ENCODE data around the gene PGBD5.

Gene PGBD5

GRCh38 chr1:230335861-230336522 lies 90.1 kb downstream of the PGBD5 start:
- DNase-seq (ENCODE audit: low spot score) = no peak
- Histone ChIP-seq H2BK5ac (ENCODE audit: low read length) (no peak overlapping the region), H2BK15ac (ENCODE audit: low read length) (no peak overlapping the region), H3K4me2 (ENCODE audit: insufficient read depth, low read length, poor library complexity, severe bottlenecking) (no peak overlapping the region), H3K14ac (ENCODE audit: low read length) (no peak overlapping the region), H4K91ac (ENCODE audit: low read depth, low read length, poor library complexity) (no peak overlapping the region), H3K9ac (ENCODE audit: low read depth, low read length, poor library complexity) (no peak overlapping the region), H3K36me3 (replicated peaks in 1 of 2; ENCODE audit: control insufficient read depth in 2 of 2, insufficient read depth in 2 of 2, low read length in 2 of 2) (peaks cover 0 to 39% of the 10 kb centered on the region in 2 donors), H4K8ac (ENCODE audit: low read depth, low read length) (no peak overlapping the region), H2AK5ac (ENCODE audit: low read depth, low read length) (no peak overlapping the region), H2BK12ac (ENCODE audit: low read length) (no peak overlapping the region), H2BK120ac (ENCODE audit: low read depth, low read length) (no peak overlapping the region), H3K4me1 (ENCODE audit: control insufficient read depth in 2 of 2, insufficient read depth in 1 of 2, low read depth in 1 of 2, low read length in 2 of 2) (peaks cover 8 to 10% of the 10 kb centered on the region in 2 donors), H3K23ac (ENCODE audit: low read depth, low read length, poor library complexity) (no peak overlapping the region), H3K4me3 (ENCODE audit: low read length in 2 of 2) (no peak overlapping the region), H3K18ac (ENCODE audit: low read length) (no peak overlapping the region), H2AFZ (ENCODE audit: low read length) (no peak overlapping the region), H3K27me3 (ENCODE audit: control insufficient read depth in 3 of 3, insufficient read depth in 3 of 3, low read depth in 1 of 3, low read length in 3 of 3) (no peaks in the 10 kb centered on the region), H3K79me1 (ENCODE audit: low read depth, low read length) (no peaks in the 10 kb centered on the region), H3K4ac (ENCODE audit: low read length) (no peak overlapping the region), H3K9me3 (replicated peaks in 1 of 2; ENCODE audit: control insufficient read depth in 2 of 2, insufficient read depth in 1 of 2, low read depth in 1 of 2, low read length in 2 of 2) (no peaks in the 10 kb centered on the region), H3K27ac (replicated peaks; ENCODE audit: low read length) (no peak overlapping the region)
- no CpG with 5 or more reads among the region's 12 CpGs for WGBS, 2 donors (ENCODE audit: extremely low coverage in 2 of 2, insufficient read length in 2 of 2, insufficient replicate concordance in 1 of 2)

DNA sequence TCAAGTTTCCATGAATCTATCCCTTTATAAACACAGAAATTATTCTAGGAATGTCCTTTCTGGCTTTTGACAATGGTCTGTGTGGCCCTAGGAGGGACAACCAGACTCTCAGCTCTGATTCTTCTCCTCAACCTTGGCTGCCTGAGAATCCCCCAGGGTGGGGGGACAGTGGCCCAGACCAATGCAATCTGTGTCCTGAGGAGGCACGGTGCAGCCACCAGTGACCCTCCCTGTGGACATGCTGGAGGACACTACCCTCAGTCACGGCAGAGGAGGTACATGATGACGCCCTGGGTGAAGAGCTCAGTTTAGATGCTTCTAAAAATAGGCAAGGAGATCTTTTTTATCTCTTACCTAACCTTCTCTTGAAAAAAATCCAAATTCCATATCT lies 91.7 kb downstream of the PGBD5 start:
- no peaks in the 10 kb centered on the region for H3K27me3 ChIP-seq (ENCODE audit: control insufficient read depth in 3 of 3, insufficient read depth in 3 of 3, low read depth in 1 of 3, low read length in 3 of 3)

DNA sequence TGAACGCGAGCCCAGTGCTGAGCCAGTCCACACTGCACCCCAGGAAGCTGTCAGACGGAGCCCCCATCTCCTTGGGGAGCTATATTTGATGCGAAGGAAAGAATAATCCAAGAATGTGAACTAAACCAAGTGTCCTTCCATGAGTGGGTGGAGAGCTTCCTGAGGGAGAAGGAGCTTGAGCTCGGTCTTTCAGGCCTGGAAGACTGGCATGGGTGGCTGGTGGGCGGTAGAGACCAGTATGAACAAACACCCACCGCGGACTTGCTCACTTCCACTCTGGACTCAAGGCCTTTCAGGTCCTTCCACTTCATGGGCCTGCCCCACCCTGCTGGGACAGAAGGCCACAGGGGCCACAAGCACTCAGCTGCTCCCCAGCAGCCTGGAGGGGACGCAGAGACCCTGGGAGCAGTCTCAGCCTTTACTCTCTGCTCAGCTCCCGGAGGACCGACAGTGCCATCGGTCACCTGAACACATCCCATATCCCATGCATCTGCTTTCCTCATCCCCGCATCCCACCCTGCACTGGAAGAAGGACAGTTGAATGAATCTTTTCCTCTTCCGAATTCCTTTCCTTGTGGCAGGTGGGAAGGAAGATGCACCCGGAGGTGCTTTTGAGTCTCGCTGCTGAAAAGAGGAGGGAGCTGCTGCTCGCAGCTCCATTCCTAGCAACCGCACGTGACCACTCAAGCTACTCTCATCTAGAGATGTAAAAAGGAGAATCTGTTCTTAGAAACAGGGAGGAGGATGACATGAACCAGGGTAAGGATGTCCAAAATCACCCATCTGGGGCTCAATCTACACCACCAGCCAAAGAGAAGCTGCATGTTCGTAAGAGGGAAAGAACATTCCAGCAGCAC lies 92.3 kb downstream of the PGBD5 start:
- no peak for DNase-seq (ENCODE audit: low spot score)
- H4K91ac ChIP-seq (ENCODE audit: low read depth, low read length, poor library complexity) = no peak overlapping the region
- peak overlapping the region; percentile 87 for H2AK5ac ChIP-seq (ENCODE audit: low read depth, low read length)
- no peak overlapping the region for H2BK12ac ChIP-seq (ENCODE audit: low read length)
- H3K79me1 ChIP-seq (ENCODE audit: low read depth, low read length) = no peaks in the 10 kb centered on the region
- no peak overlapping the region for H3K23ac ChIP-seq (ENCODE audit: low read depth, low read length, poor library complexity)
- H2BK5ac ChIP-seq (ENCODE audit: low read length) = peak overlapping the region; percentile 84
- H3K27ac ChIP-seq (replicated peaks; ENCODE audit: low read length) = no peak overlapping the region
- H3K14ac ChIP-seq (ENCODE audit: low read length) = no peak overlapping the region
- H3K4me3 ChIP-seq (ENCODE audit: low read length in 2 of 2) = no peak overlapping the region
- H3K9ac ChIP-seq (ENCODE audit: low read depth, low read length, poor library complexity) = no peak overlapping the region
- H3K36me3 ChIP-seq (replicated peaks in 1 of 2; ENCODE audit: control insufficient read depth in 2 of 2, insufficient read depth in 2 of 2, low read length in 2 of 2) = peaks cover 0 to 46% of the 10 kb centered on the region in 2 donors
- no peak overlapping the region for H3K4ac ChIP-seq (ENCODE audit: low read length)
- H2BK120ac ChIP-seq (ENCODE audit: low read depth, low read length) = peak overlapping the region; percentile 92
- H3K9me3 ChIP-seq (replicated peaks in 1 of 2; ENCODE audit: control insufficient read depth in 2 of 2, insufficient read depth in 1 of 2, low read depth in 1 of 2, low read length in 2 of 2) = no peaks in the 10 kb centered on the region
- peak overlapping the region; percentile 34 for H2BK15ac ChIP-seq (ENCODE audit: low read length)
- H2AFZ ChIP-seq (ENCODE audit: low read length) = no peak overlapping the region
- no peaks in the 10 kb centered on the region for H3K27me3 ChIP-seq (ENCODE audit: control insufficient read depth in 3 of 3, insufficient read depth in 3 of 3, low read depth in 1 of 3, low read length in 3 of 3)
- WGBS, 2 donors (ENCODE audit: extremely low coverage in 2 of 2, insufficient read length in 2 of 2, insufficient replicate concordance in 1 of 2) = no CpG with 5 or more reads among the region's 20 CpGs
- no peak overlapping the region for H3K4me2 ChIP-seq (ENCODE audit: insufficient read depth, low read length, poor library complexity, severe bottlenecking)
- peaks cover 8 to 10% of the 10 kb centered on the region in 2 donors for H3K4me1 ChIP-seq (ENCODE audit: control insufficient read depth in 2 of 2, insufficient read depth in 1 of 2, low read depth in 1 of 2, low read length in 2 of 2)
- peak overlapping the region; percentile 86 for H3K18ac ChIP-seq (ENCODE audit: low read length)
- no peak overlapping the region for H4K8ac ChIP-seq (ENCODE audit: low read depth, low read length)

More for the DNA sequence above, 91.7 kb downstream of the PGBD5 start:
- no peak overlapping the region for H2BK120ac ChIP-seq (ENCODE audit: low read depth, low read length)
- H3K79me1 ChIP-seq (ENCODE audit: low read depth, low read length) = no peaks in the 10 kb centered on the region
- WGBS, 2 donors (ENCODE audit: extremely low coverage in 2 of 2, insufficient read length in 2 of 2, insufficient replicate concordance in 1 of 2) = no CpG with 5 or more reads among the region's 3 CpGs
- H2AK5ac ChIP-seq (ENCODE audit: low read depth, low read length) = no peak overlapping the region
- no peak overlapping the region for H3K4me2 ChIP-seq (ENCODE audit: insufficient read depth, low read length, poor library complexity, severe bottlenecking)
- H3K9ac ChIP-seq (ENCODE audit: low read depth, low read length, poor library complexity) = no peak overlapping the region
- no peak overlapping the region for H3K14ac ChIP-seq (ENCODE audit: low read length)
- H3K4ac ChIP-seq (ENCODE audit: low read length) = no peak overlapping the region
- H3K4me1 ChIP-seq (ENCODE audit: control insufficient read depth in 2 of 2, insufficient read depth in 1 of 2, low read depth in 1 of 2, low read length in 2 of 2) = peaks cover 8 to 10% of the 10 kb centered on the region in 2 donors
- no peak overlapping the region for H4K8ac ChIP-seq (ENCODE audit: low read depth, low read length)
- no peak overlapping the region for H3K23ac ChIP-seq (ENCODE audit: low read depth, low read length, poor library complexity)
- peaks cover 0 to 46% of the 10 kb centered on the region in 2 donors for H3K36me3 ChIP-seq (replicated peaks in 1 of 2; ENCODE audit: control insufficient read depth in 2 of 2, insufficient read depth in 2 of 2, low read length in 2 of 2)
- H2BK12ac ChIP-seq (ENCODE audit: low read length) = no peak overlapping the region
- DNase-seq (ENCODE audit: low spot score) = no peak
- H4K91ac ChIP-seq (ENCODE audit: low read depth, low read length, poor library complexity) = no peak overlapping the region
- H2AFZ ChIP-seq (ENCODE audit: low read length) = no peak overlapping the region
- H2BK5ac ChIP-seq (ENCODE audit: low read length) = no peak overlapping the region
- H3K27ac ChIP-seq (replicated peaks; ENCODE audit: low read length) = no peak overlapping the region
- H3K9me3 ChIP-seq (replicated peaks in 1 of 2; ENCODE audit: control insufficient read depth in 2 of 2, insufficient read depth in 1 of 2, low read depth in 1 of 2, low read length in 2 of 2) = no peaks in the 10 kb centered on the region
- H2BK15ac ChIP-seq (ENCODE audit: low read length) = no peak overlapping the region
- no peak overlapping the region for H3K4me3 ChIP-seq (ENCODE audit: low read length in 2 of 2)
- peak overlapping the region; percentile 63 for H3K18ac ChIP-seq (ENCODE audit: low read length)

DNA sequence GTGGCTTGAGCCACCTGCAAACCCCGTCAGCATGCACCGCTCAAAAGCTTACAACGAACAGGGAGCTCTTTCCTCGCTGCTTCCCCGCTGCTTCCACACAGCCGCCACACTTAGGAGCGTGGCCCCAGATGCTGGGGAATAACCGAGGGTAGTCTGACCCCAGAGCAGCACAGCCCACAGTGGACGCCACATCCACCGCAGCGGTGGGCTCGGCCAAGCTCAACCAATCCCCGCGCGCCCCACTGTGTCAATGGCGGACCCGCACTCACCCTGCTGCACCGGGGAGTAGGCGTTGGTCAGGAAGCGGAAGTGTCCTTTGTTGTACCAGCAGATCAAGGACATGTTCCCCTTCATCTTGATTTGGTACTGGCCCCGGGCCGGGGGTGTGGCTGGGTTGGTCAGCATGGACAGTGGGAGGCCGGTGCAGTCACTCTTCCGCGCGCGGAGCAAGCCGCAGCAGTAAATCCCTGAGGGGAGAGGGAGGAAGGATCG lies 93.5 kb downstream of the PGBD5 start:
- H3K4ac ChIP-seq (ENCODE audit: low read length) = peak overlapping the region; percentile 46
- peak overlapping the region; percentile 59 for H2BK5ac ChIP-seq (ENCODE audit: low read length)
- H2BK15ac ChIP-seq (ENCODE audit: low read length) = peak overlapping the region; percentile 11
- WGBS, 2 donors (ENCODE audit: extremely low coverage in 2 of 2, insufficient read length in 2 of 2, insufficient replicate concordance in 1 of 2) = no CpG with 5 or more reads among the region's 29 CpGs
- peaks cover 8 to 10% of the 10 kb centered on the region in 2 donors for H3K4me1 ChIP-seq (ENCODE audit: control insufficient read depth in 2 of 2, insufficient read depth in 1 of 2, low read depth in 1 of 2, low read length in 2 of 2)
- H2BK12ac ChIP-seq (ENCODE audit: low read length) = no peak overlapping the region
- peak; percentile 20 for DNase-seq (ENCODE audit: low spot score)
- no peaks in the 10 kb centered on the region for H3K79me1 ChIP-seq (ENCODE audit: low read depth, low read length)
- peak overlapping the region; percentile 49 for H3K27ac ChIP-seq (replicated peaks; ENCODE audit: low read length)
- H3K14ac ChIP-seq (ENCODE audit: low read length) = no peak overlapping the region
- H3K9ac ChIP-seq (ENCODE audit: low read depth, low read length, poor library complexity) = peak overlapping the region; percentile 65
- no peaks in the 10 kb centered on the region for H3K9me3 ChIP-seq (replicated peaks in 1 of 2; ENCODE audit: control insufficient read depth in 2 of 2, insufficient read depth in 1 of 2, low read depth in 1 of 2, low read length in 2 of 2)
- peak overlapping the region; percentile 37 for H3K4me2 ChIP-seq (ENCODE audit: insufficient read depth, low read length, poor library complexity, severe bottlenecking)
- H4K8ac ChIP-seq (ENCODE audit: low read depth, low read length) = no peak overlapping the region
- peak overlapping the region; percentile 75 for H2AFZ ChIP-seq (ENCODE audit: low read length)
- peak overlapping the region in 1 of 2 donors; percentile 70 for H3K4me3 ChIP-seq (ENCODE audit: low read length in 2 of 2)
- H4K91ac ChIP-seq (ENCODE audit: low read depth, low read length, poor library complexity) = peak overlapping the region; percentile 93
- H3K36me3 ChIP-seq (replicated peaks in 1 of 2; ENCODE audit: control insufficient read depth in 2 of 2, insufficient read depth in 2 of 2, low read length in 2 of 2) = peaks cover 0 to 40% of the 10 kb centered on the region in 2 donors
- H3K27me3 ChIP-seq (ENCODE audit: control insufficient read depth in 3 of 3, insufficient read depth in 3 of 3, low read depth in 1 of 3, low read length in 3 of 3) = no peaks in the 10 kb centered on the region
- peak overlapping the region; percentile 87 for H2AK5ac ChIP-seq (ENCODE audit: low read depth, low read length)
- H2BK120ac ChIP-seq (ENCODE audit: low read depth, low read length) = peak overlapping the region; percentile 92
- peak overlapping the region; percentile 76 for H3K23ac ChIP-seq (ENCODE audit: low read depth, low read length, poor library complexity)
- H3K18ac ChIP-seq (ENCODE audit: low read length) = peak overlapping the region; percentile 89
